Activated naive CD4-positive, alpha-beta T cell treated with anti-CD3 and anti-CD28 coated beads, Interleukin-2, amount 10 ng/mL, durations not matched to agents 7 days and 5 days (primary cell): Measurements from ENCODE around the gene ALDH3B1.

Source experiments
- CTCF ChIA-PET: fragments of 350-600 bp; sonication (Branson Sonifier 250); formaldehyde crosslinking; loops from one replicate; lab custom pipeline; 2021; ENCODE audit warnings: antibody characterized with exemption; lab: Charles Lee
- DNase-seq: peaks from one replicate; pipeline ENCODE4 v3.0.0-alpha.2; 2020
- H3K27ac Mint-ChIP-seq: one replicate; pipeline ENCODE4 v1.8.0; 2021; ENCODE audit warnings: mild to moderate bottlenecking, moderate library complexity, mixed read lengths
- H3K27me3 Mint-ChIP-seq: one replicate; pipeline ENCODE4 v1.8.0; 2021; ENCODE audit warnings: mild to moderate bottlenecking, mixed read lengths
- H3K36me3 Mint-ChIP-seq: one replicate; pipeline ENCODE4 v1.8.0; 2021; ENCODE audit warnings: mixed read lengths
- H3K4me1 Mint-ChIP-seq: one replicate; pipeline ENCODE4 v1.8.0; 2021; ENCODE audit warnings: mixed read lengths
- H3K4me3 Mint-ChIP-seq: one replicate; pipeline ENCODE4 v1.8.0; 2021; ENCODE audit warnings: mild to moderate bottlenecking, moderate library complexity, mixed read lengths
- H3K9me3 Mint-ChIP-seq: one replicate; pipeline ENCODE4 v1.8.0; 2021; ENCODE audit warnings: mixed read lengths

Gene ALDH3B1

GRCh38 chr11:68003846-68004550 is 6.1 kb upstream of the ALDH3B1 start, which contains the start of gene UNC93B1:
UNC93B1 (minus strand) TSS chr11:68004097; CDS start chr11:68004043, 54 bp downstream.
- H3K4me1 Mint-ChIP-seq = peaks cover 33% of the 10 kb centered on the region
- peaks cover 15% of the 10 kb centered on the region for H3K27me3 Mint-ChIP-seq
- CTCF ChIA-PET = interaction anchor here (1.2 to 1.7 kb wide), 2 partner anchors 10 kb away, joined by 3 to 4 read pairs; no protein-coding TSS in a partner anchor

GRCh38 chr11:68004551-68005335 is 5.4 kb upstream of the ALDH3B1 start:
- H3K4me1 Mint-ChIP-seq = peaks cover 41% of the 10 kb centered on the region
- H3K9me3 Mint-ChIP-seq = no peaks in the 10 kb centered on the region
- H3K27me3 Mint-ChIP-seq = peaks cover 21% of the 10 kb centered on the region
- H3K36me3 Mint-ChIP-seq = no peaks in the 10 kb centered on the region
- CTCF ChIA-PET = interaction anchor here (1.2 kb wide), 1 partner anchor 11 kb away, joined by 3 read pairs; no protein-coding TSS in a partner anchor
- DNase-seq = no peak
- H3K27ac Mint-ChIP-seq = peak overlapping the region; percentile 79
- peak overlapping the region; percentile 83 for H3K4me3 Mint-ChIP-seq

More at GRCh38 chr11:68003846-68004550, 6.1 kb upstream of the ALDH3B1 start, which contains the start of gene UNC93B1:
- Mint-ChIP-seq H3K36me3 (no peaks in the 10 kb centered on the region), H3K4me3 (peak within 1 kb of the TSS; percentile 83), H3K9me3 (no peaks in the 10 kb centered on the region), H3K27ac (peak within 1 kb of the TSS; percentile 79)
- peak; percentile 92 for DNase-seq

- H3K27ac Mint-ChIP-seq = no peak overlapping the region
- CTCF ChIA-PET = no interaction called here
These were observed 3.4 kb upstream of the ALDH3B1 start for GRCh38 chr11:68006606-68007166.

GRCh38 chr11:68007498-68008380 is 2.4 kb upstream of the ALDH3B1 start:
- H3K36me3 Mint-ChIP-seq = no peaks in the 10 kb centered on the region
- DNase-seq = no peak
- H3K27me3 Mint-ChIP-seq = peaks cover 28% of the 10 kb centered on the region
- no peak overlapping the region for H3K27ac Mint-ChIP-seq
- CTCF ChIA-PET = no interaction called here
- H3K4me1 Mint-ChIP-seq = peaks cover 30% of the 10 kb centered on the region
- no peaks in the 10 kb centered on the region for H3K9me3 Mint-ChIP-seq
- H3K4me3 Mint-ChIP-seq = no peak overlapping the region

More at GRCh38 chr11:68006606-68007166, 3.4 kb upstream of the ALDH3B1 start:
- no peak for DNase-seq
- H3K36me3 Mint-ChIP-seq = no peaks in the 10 kb centered on the region
- no peak overlapping the region for H3K4me3 Mint-ChIP-seq
- no peaks in the 10 kb centered on the region for H3K9me3 Mint-ChIP-seq
- peaks cover 29% of the 10 kb centered on the region for H3K27me3 Mint-ChIP-seq
- H3K4me1 Mint-ChIP-seq = peaks cover 38% of the 10 kb centered on the region

- peaks cover 24% of the 10 kb centered on the region for H3K27me3 Mint-ChIP-seq
- H3K27ac Mint-ChIP-seq = no peak overlapping the region
- DNase-seq = no peak
- no peak overlapping the region for H3K4me3 Mint-ChIP-seq
- H3K9me3 Mint-ChIP-seq = no peaks in the 10 kb centered on the region
- CTCF ChIA-PET = interaction anchor here (0.6 to 2.0 kb wide), 4 partner anchors 22 to 200 kb away, joined by 3 to 5 read pairs (median 4); partner anchors contain the start of gene NDUFS8
- H3K4me1 Mint-ChIP-seq = peaks cover 25% of the 10 kb centered on the region
- no peaks in the 10 kb centered on the region for H3K36me3 Mint-ChIP-seq
These were observed 1.5 kb upstream of the ALDH3B1 start for GRCh38 chr11:68008381-68009337.

GRCh38 chr11:68009391-68010089 is 587 bp upstream of the ALDH3B1 start:
- Mint-ChIP-seq H3K27ac (no peak overlapping the region), H3K27me3 (peaks cover 24% of the 10 kb centered on the region), H3K9me3 (no peaks in the 10 kb centered on the region), H3K4me3 (no peak overlapping the region), H3K4me1 (peaks cover 20% of the 10 kb centered on the region), H3K36me3 (no peaks in the 10 kb centered on the region)
- DNase-seq = peak; percentile 41
- CTCF ChIA-PET = interaction anchor here (0.6 to 2.0 kb wide), 5 partner anchors 21 to 200 kb away, joined by 3 to 5 read pairs (median 4); partner anchors contain the start of gene NDUFS8

- Mint-ChIP-seq H3K9me3 (no peaks in the 10 kb centered on the region), H3K27me3 (peaks cover 18% of the 10 kb centered on the region), H3K27ac (no peak overlapping the region), H3K4me3 (no peak overlapping the region), H3K4me1 (peaks cover 14% of the 10 kb centered on the region), H3K36me3 (no peaks in the 10 kb centered on the region)
- CTCF ChIA-PET = interaction anchor here (1.3 kb wide), 1 partner anchor 198 kb away, joined by 5 read pairs; no protein-coding TSS in a partner anchor
- no peak for DNase-seq
These were observed 1.2 kb downstream of the ALDH3B1 start for GRCh38 chr11:68011051-68011943.

- H3K9me3 Mint-ChIP-seq = no peaks in the 10 kb centered on the region
- H3K4me1 Mint-ChIP-seq = peaks cover 14% of the 10 kb centered on the region
- no peak for DNase-seq
- no peaks in the 10 kb centered on the region for H3K36me3 Mint-ChIP-seq
- CTCF ChIA-PET = no interaction called here
- no peak overlapping the region for H3K4me3 Mint-ChIP-seq
- no peak overlapping the region for H3K27ac Mint-ChIP-seq
- peaks cover 18% of the 10 kb centered on the region for H3K27me3 Mint-ChIP-seq
These were observed 2.1 kb downstream of the ALDH3B1 start for GRCh38 chr11:68012044-68012842.

- H3K36me3 Mint-ChIP-seq = no peaks in the 10 kb centered on the region
- CTCF ChIA-PET = no interaction called here
- DNase-seq = no peak
- H3K27me3 Mint-ChIP-seq = peaks cover 18% of the 10 kb centered on the region
- no peak overlapping the region for H3K4me3 Mint-ChIP-seq
- H3K9me3 Mint-ChIP-seq = no peaks in the 10 kb centered on the region
- H3K4me1 Mint-ChIP-seq = peaks cover 14% of the 10 kb centered on the region
- no peak overlapping the region for H3K27ac Mint-ChIP-seq
These were observed 2.9 kb downstream of the ALDH3B1 start for GRCh38 chr11:68012843-68013610.

- Mint-ChIP-seq H3K4me1 (peaks cover 14% of the 10 kb centered on the region), H3K27me3 (peaks cover 17% of the 10 kb centered on the region), H3K9me3 (no peaks in the 10 kb centered on the region), H3K27ac (no peak overlapping the region), H3K36me3 (no peaks in the 10 kb centered on the region), H3K4me3 (no peak overlapping the region)
- CTCF ChIA-PET = no interaction called here
- no peak for DNase-seq
These were observed 3.6 kb downstream of the ALDH3B1 start for GRCh38 chr11:68013611-68014156.
